Activated T-cell treated with anti-CD3 and anti-CD28 coated beads, Interleukin-2, amount 50 U/mL, for 4 hours (primary cell): Measurements from ENCODE around the gene LSS. TPM values are rescaled to one million over a fixed set of nuclear protein-coding genes. Genes with fewer than 3 reads are reported as not detected.
"Not testable (repeated sequence)": the region's sequence is repeated elsewhere in the genome, so short reads cannot be mapped to it uniquely, and the experiment has no call there.

ENCODE experiments used
- ATAC-seq, 2 donors: fragments of 200-7000 bp; cut with Tn5 transposase; one replicate each; pipeline ENCODE4 v1.10.0; 2021
- DNase-seq: peaks from one replicate; pipeline ENCODE4 v3.0.0-alpha.2; 2020
- H3K27me3 Mint-ChIP-seq: one replicate; pipeline ENCODE4 v1.8.0; 2021; ENCODE audit warnings: low read depth, mixed read lengths
- H3K36me3 Mint-ChIP-seq: one replicate; pipeline ENCODE4 v1.8.0; 2022; ENCODE audit warnings: mixed read lengths; ENCODE audit not compliant: insufficient read depth
- H3K4me1 Mint-ChIP-seq: one replicate; pipeline ENCODE4 v1.8.0; 2021; ENCODE audit warnings: low read depth, mixed read lengths
- H3K4me3 Mint-ChIP-seq: one replicate; pipeline ENCODE4 v1.8.0; 2021; ENCODE audit warnings: mild to moderate bottlenecking, moderate library complexity, mixed read lengths
- H3K9me3 Mint-ChIP-seq: one replicate; pipeline ENCODE4 v1.8.0; 2021; ENCODE audit warnings: mixed read lengths
- total RNA-seq, 3 donors: library from RNA; stranded (reverse); gene quantifications; one replicate each; pipeline ENCODE4 v1.2.1, GENCODE V29; 2021

The LSS gene
- total RNA-seq, 3 donors from 2014 or later: 14.5 to 20.6 (median 17.2) TPM

DNA sequence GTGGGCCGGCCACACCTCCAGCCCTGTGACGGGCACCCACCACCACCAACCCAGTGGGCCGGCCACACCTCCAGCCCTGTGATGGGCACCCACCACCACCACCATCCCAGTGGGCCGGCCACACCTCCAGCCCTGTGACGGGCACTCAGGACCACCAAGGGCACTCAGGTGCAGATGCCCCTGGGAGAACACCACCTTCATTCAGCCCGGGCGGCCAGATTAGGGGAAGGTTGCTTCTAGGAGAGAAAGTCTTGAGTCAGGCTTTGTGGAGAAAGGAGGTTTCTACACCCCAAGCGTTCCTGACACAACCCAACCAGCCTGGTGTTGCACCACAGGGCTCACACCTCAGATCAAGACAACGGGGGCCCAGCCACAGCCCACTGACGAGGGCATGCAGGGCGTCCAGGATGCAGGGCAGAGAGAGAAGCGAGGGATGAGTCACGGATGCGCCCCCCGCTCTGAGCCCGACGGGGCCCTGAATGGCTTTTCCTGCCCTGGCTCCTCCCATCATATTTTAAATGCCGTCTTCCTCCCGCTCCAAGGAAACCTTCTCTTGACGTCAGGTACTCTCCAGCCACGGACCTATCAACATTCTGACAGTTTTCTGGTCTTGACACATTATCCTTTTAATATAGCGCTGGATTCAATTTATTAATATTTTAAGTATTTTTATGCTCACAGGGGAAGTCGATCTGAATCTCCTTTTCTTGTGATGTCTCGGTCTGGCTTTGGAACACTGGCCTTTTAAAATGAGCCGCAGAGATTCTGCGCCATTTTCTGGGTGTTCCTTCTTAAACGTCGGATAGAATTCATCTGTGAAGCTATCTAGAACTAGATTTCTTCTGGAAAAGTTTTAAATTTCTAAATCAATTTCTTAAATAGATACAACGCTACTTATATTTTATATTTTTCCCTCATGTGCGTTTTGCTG, 43.7 kb downstream of the LSS start:
- H3K9me3 Mint-ChIP-seq: no peaks in the 10 kb centered on the region
- peaks cover 1% of the 10 kb centered on the region for H3K4me1 Mint-ChIP-seq
- H3K4me3 Mint-ChIP-seq: peak overlapping the region; percentile 80
- ATAC-seq (peak; percentile 81 to 82), DNase-seq (peak; percentile 47)
- H3K36me3 Mint-ChIP-seq: no peaks in the 10 kb centered on the region
- H3K27me3 Mint-ChIP-seq: no peaks in the 10 kb centered on the region

DNA sequence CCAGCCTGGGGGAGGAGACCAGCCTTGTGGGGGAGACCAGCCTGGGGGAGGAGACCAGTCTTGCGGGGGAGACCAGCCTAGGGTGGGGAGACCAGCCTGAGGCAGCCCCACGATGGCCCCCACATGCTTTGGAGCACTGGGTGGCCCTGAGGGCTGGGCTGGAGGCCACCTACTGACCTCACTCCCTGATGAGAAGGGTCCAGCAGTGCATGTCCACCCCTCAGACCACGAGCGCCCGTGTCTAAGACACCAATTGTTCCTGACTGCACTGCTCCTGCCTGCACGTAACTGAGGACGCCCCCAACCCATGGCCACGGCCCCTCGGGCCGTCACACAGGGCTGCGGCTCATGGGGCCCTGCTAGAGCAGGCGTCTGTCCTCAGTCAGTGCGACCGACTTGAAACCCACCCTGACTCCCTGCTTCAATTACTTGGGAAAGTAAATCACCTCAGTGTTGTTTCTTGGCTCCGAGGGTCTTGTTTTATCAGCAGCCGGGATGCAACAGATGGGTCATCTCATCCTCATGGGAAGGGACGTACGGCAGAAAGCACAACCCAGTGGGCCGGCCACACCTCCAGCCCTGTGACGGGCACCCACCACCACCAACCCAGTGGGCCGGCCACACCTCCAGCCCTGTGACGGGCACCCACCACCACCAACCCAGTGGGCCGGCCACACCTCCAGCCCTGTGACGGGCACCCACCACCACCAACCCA, 44.5 kb downstream of the LSS start, which contains the start of gene SPATC1L:
SPATC1L (minus strand) TSS at position 550 of the 715 bp plus-strand sequence. CDS start 1,643 bp downstream, outside the sequence.
- DNase-seq (no peak), ATAC-seq (peak; percentile 70 to 76)
- Mint-ChIP-seq H3K27me3 (no peaks in the 10 kb centered on the region), H3K4me1 (peaks cover 1% of the 10 kb centered on the region), H3K36me3 (no peaks in the 10 kb centered on the region), H3K4me3 (peak within 1 kb of the TSS; percentile 80), H3K9me3 (no peaks in the 10 kb centered on the region)

DNA sequence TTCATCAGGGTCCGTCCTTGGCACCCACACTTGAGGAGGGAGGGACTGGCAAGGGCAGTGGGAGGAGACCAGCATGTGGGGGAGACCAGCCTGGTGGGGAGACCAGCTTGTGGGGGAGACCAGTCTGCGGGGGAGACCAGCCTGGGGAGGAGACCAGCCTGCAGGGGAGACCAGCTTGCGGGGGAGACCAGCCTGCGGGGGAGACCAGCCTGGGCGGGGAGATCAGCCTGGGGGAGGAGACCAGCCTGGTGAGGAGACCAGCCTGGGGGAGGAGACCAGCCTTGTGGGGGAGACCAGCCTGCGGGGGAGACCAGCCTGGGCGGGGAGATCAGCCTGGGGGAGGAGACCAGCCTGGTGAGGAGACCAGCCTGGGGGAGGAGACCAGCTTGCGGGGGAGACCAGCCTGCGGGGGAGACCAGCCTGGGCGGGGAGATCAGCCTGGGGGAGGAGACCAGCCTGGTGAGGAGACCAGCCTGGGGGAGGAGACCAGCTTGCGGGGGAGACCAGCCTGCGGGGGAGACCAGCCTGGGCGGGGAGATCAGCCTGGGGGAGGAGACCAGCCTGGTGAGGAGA, 45.2 kb downstream of the LSS start:
- H3K36me3 Mint-ChIP-seq, ATAC-seq, H3K9me3 Mint-ChIP-seq, H3K27me3 Mint-ChIP-seq, DNase-seq, H3K4me1 Mint-ChIP-seq: not testable (repeated sequence)
- peak overlapping the region; percentile 45 for H3K4me3 Mint-ChIP-seq

DNA sequence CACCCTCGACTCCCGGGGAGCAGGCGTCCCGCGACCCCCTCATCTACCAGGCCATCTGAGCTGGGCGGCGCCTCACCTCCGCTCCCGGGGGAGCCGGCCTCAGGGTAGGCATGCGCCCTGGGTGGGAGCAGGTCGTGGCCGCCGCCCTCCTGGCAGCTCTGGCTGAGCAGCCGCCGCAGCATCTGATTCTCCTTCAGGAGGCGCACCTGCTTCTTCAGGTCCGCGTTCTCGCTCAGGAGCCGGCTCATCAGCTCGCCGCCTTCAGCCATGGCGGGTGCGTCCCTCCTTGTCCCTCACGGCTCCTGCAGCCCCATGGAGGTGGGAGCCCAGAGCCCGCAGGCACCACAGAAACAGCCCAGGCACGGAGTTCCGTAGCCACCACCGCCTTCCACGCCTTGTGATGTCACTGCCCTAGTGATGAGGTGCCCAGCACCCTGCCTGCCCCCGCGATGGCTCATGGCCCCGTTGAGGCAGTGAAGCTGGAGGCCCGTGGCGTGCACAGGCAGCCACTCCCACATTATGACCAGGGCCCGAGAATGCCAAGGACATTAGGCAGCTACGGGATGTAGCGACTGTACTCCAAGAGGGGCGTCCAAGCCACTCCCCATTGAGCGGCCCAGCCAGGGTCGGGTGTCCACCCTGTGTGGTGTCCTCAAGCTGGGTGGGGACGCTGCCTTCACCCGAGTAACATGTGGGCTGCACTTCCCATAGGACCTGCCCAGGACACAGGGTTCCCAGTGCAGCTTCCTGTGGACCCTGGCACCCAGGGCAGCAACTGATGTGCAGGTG, 45.8 kb downstream of the LSS start:
- no peak for DNase-seq
- no peaks in the 10 kb centered on the region for H3K36me3 Mint-ChIP-seq

DNA sequence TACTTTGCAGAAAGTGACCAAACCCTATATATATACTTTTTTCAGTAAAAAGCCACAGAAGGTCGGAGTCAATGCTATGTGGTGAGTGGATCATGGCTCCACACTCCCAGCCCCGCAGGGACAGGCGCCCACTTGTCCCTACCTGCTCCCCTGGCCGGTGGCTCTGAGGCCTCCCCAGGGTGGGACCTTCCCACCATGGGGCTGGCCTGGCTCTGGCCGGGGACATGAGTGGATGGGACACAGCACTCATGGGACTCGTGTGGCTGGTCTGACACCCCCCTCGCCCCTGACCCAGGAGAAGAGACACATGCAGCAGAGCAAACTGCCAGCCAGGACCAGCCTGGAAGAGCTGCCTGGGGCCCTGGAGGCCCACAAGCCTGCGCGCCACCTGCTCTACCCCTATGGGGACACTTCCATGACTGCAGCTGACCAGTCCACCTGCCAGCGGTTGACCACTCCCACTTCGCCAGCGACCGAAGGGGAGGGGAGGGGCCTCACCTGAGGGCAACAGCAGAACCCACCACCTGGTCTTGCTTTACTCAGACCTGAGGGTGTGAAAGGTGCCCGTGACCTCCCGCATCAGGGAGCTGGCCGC, 46.5 kb downstream of the LSS start:
- Mint-ChIP-seq H3K4me3 (peak overlapping the region; percentile 16), H3K36me3 (no peaks in the 10 kb centered on the region), H3K27me3 (no peaks in the 10 kb centered on the region), H3K9me3 (no peaks in the 10 kb centered on the region), H3K4me1 (peaks cover 1% of the 10 kb centered on the region)
- DNase-seq (no peak), ATAC-seq (no peak)

More for the DNA sequence above, 45.8 kb downstream of the LSS start:
- peak overlapping the region; percentile 45 for H3K4me3 Mint-ChIP-seq
- no peaks in the 10 kb centered on the region for H3K9me3 Mint-ChIP-seq
- H3K27me3 Mint-ChIP-seq: no peaks in the 10 kb centered on the region
- peaks cover 1% of the 10 kb centered on the region for H3K4me1 Mint-ChIP-seq
- no peak for ATAC-seq

DNA sequence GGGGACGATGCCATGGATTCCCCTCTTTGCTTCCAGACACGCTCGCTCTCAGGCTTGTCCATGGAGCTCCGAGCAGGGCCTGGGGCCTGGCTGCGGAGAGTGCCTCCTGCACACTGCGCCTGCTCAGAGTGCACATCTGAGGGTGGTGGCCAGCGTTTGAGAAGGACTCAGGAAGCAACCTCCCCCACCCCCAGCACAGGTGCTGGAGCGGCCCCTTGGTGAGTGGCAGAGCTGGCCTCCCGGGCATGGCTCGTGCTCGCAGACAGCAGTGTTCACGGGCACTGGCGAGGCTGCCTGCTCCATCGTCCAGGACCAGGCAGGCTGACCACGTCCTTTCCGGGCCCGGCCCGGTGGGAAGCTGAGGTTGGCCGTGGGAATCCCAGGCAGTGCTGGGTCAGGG, 47.1 kb downstream of the LSS start:
- no peaks in the 10 kb centered on the region for H3K9me3 Mint-ChIP-seq
- ATAC-seq (no peak), DNase-seq (no peak)
- H3K4me3 Mint-ChIP-seq: no peak overlapping the region
- H3K27me3 Mint-ChIP-seq: no peaks in the 10 kb centered on the region
- H3K36me3 Mint-ChIP-seq: no peaks in the 10 kb centered on the region
- peaks cover 1% of the 10 kb centered on the region for H3K4me1 Mint-ChIP-seq

DNA sequence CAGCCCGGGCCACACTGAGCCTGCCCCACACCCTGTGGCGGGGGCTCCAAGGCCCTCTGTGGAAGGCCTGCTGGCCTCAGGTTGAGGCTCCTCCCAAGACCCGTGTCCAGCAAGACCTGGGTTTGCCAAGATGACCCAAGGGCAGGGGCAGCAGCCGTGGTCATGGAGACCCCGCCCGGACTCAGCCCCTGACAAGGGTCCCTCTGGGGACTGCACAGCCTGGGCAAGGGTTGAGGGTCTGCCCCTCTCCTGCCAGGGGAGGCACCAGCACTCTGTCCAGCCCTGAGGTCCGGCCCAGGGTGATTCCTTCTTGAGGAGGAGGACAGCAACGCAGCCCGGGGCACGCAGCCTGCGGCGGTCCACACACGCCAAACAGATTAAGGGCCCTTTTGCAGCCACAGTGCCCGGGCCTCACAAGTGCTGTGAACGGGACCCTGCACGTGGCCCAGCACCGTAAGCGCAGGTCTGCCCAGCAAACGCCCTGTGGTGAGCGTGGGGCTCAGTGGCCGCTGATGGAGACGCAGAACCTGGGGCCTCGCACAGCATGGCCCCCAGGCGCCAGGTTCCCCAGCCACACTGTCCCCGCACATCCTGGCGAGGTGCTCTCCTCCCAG, 47.7 kb downstream of the LSS start:
- H3K4me3 Mint-ChIP-seq: no peak overlapping the region
- H3K9me3 Mint-ChIP-seq: peaks cover 4% of the 10 kb centered on the region
- H3K36me3 Mint-ChIP-seq: no peaks in the 10 kb centered on the region
- H3K4me1 Mint-ChIP-seq: peaks cover 1% of the 10 kb centered on the region
- ATAC-seq (no peak), DNase-seq (no peak)
- no peaks in the 10 kb centered on the region for H3K27me3 Mint-ChIP-seq

DNA sequence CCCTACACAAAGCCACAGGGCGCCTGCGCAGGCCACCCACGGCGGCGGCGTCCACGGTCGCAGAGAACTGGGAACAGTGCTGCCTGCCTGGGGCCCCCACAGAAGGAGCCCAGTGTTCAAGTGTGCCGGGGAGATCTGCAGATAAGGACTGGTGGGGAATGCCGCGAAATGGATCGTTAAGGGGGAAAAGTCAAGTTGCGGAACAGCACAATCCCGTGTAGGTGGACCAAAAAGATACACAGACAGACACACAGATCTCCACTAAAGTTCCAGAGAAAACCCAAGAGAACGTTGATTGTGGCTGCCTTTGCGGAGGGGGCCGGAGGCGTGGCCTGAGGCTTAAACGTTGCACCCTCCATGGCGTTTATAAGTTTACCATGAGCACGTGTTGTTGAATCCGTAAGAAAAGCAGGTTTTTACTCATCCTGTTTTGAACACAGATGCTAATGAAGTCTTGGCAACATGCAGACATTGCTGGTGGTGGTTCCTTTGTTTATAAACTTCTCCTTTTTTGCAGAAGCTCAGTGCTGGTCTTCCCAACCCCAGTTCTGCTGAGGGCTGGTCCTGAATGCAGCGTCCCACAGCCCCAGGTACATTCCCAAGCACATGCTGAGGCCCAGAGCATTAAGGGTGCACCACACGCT, 48.4 kb downstream of the LSS start:
- Mint-ChIP-seq H3K9me3 (peaks cover 7% of the 10 kb centered on the region), H3K36me3 (no peaks in the 10 kb centered on the region), H3K4me1 (no peaks in the 10 kb centered on the region), H3K27me3 (no peaks in the 10 kb centered on the region), H3K4me3 (no peak overlapping the region)
- DNase-seq (no peak), ATAC-seq (no peak)

DNA sequence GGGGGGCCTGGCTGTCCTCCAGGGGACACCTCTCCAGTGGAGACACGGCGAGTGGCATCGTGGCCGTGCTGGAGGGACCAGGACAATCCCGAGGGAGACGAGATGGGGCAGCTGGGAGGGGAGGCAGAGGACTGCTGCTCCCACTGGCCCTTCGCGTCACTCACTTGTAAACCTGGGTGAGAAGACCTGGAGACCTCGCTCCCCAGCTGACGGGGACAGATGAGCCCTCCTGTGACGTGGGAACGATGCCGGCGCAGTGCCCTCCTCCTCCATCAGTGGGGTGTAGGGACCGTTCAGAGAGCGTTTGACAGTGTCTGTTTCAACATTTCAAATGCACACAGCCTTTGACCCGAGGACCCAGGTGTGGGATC, 48.9 kb downstream of the LSS start:
- H3K36me3 Mint-ChIP-seq: peaks cover under 1% of the 10 kb centered on the region
- H3K27me3 Mint-ChIP-seq: peaks cover 4% of the 10 kb centered on the region
- peaks cover 12% of the 10 kb centered on the region for H3K9me3 Mint-ChIP-seq
- no peak for DNase-seq
- no peaks in the 10 kb centered on the region for H3K4me1 Mint-ChIP-seq
- no peak overlapping the region for H3K4me3 Mint-ChIP-seq
- ATAC-seq: no peak

DNA sequence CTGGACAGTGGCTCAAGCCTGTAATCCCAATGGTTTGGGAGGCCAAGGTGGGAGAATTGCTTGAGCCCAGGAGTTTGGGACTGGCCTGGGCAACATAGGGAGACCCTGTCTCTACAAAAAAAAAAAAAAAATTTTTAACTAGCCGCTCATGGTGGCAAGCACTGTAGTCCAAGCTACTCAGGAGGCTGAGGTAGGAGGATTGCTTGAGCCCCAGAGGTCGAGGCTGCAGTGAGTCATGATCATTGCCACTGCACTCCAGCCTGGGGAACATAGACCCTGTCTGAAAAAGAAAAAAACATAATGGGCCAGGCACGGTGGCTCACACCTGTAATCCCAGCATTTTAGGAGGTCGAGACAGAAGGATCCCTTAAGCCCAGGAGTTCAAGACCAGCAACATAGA, 49.6 kb downstream of the LSS start:
- Mint-ChIP-seq H3K27me3 (peaks cover 5% of the 10 kb centered on the region), H3K9me3 (peaks cover 18% of the 10 kb centered on the region), H3K36me3 (peaks cover 1% of the 10 kb centered on the region), H3K4me1 (no peaks in the 10 kb centered on the region), H3K4me3 (no peak overlapping the region)
- no peak for DNase-seq
- no peak for ATAC-seq

DNA sequence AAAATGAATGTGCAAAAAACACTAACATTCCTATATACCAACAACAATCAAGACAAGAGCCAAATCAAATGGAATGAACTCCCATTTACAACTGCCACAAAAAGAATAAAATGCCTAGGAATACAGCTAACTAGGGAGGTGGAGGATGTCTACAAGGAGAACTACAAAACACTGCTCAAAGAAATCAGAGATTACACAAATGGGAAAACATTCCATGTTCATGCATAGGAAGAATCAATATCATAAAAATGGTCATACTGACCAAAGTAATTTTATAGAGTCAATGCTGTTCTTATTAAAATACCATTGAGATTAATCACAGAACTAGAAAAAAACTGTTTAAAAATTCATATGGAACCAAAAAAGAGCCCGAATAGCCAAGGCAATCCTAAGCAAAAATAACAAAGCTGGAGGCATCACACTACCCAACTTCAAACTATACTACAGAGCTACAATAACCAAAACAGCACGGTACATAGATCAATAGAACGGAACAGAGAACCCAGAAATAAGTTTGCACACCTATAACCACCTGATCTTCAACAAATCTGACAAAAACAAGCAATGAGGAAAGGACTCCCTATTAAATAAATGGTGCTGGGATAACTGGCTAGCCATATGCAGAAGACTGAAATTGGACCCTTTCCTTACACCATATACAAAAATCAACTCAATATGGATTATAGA, 52.0 kb downstream of the LSS start:
- not testable (repeated sequence) for H3K27me3 Mint-ChIP-seq, DNase-seq, H3K4me3 Mint-ChIP-seq, H3K36me3 Mint-ChIP-seq, H3K4me1 Mint-ChIP-seq, ATAC-seq
- H3K9me3 Mint-ChIP-seq: peaks cover 18% of the 10 kb centered on the region

DNA sequence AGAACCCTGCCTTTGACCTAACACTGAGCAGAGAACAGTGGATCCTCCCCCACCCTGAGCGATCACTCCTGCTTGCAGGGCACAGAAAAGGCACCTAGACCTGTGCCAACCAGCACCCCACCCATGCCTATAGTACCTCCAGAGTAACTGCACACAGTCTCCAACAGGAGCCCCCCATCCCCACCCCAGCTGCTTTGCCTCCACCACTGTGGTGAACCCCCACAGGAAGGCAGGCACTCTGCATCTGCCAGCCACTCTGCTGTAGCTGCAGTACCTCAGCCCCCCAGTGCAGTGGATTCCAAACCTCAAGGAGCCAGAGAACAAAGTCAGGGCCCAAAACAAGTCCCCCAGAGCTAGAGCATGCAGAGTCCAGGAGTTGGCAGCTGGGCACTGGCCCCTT, 55.0 kb downstream of the LSS start:
- peaks cover 6% of the 10 kb centered on the region for H3K4me1 Mint-ChIP-seq
- peaks cover 18% of the 10 kb centered on the region for H3K9me3 Mint-ChIP-seq
- no peak for ATAC-seq
- no peak overlapping the region for H3K4me3 Mint-ChIP-seq
- DNase-seq: no peak
- H3K36me3 Mint-ChIP-seq: peaks cover 1% of the 10 kb centered on the region
- peaks cover 5% of the 10 kb centered on the region for H3K27me3 Mint-ChIP-seq
